Measurements from ENCODE around the gene LMX1B. TPM values are rescaled to one million over a fixed set of nuclear protein-coding genes. Genes with fewer than 3 reads are reported as not detected.

The LMX1B gene
- total RNA-seq, 2 donors from 2014 or later = 0.74 to 1.3 TPM

- Histone ChIP-seq H3K36me3 (no peaks in the 10 kb centered on the region), H3K9me3 (no peaks in the 10 kb centered on the region), H3K27me3 (peaks cover 14 to 52% of the 10 kb centered on the region in 2 donors), H3K4me3 (peak overlapping the region in 1 of 2 donors; percentile 37), H3K4me1 (peaks cover 0 to 35% of the 10 kb centered on the region in 2 donors), H3K27ac (no peak overlapping the region)
- DNase-seq (ENCODE audit: low spot score) = no peak
- TF ChIP-seq, protein P1, sequence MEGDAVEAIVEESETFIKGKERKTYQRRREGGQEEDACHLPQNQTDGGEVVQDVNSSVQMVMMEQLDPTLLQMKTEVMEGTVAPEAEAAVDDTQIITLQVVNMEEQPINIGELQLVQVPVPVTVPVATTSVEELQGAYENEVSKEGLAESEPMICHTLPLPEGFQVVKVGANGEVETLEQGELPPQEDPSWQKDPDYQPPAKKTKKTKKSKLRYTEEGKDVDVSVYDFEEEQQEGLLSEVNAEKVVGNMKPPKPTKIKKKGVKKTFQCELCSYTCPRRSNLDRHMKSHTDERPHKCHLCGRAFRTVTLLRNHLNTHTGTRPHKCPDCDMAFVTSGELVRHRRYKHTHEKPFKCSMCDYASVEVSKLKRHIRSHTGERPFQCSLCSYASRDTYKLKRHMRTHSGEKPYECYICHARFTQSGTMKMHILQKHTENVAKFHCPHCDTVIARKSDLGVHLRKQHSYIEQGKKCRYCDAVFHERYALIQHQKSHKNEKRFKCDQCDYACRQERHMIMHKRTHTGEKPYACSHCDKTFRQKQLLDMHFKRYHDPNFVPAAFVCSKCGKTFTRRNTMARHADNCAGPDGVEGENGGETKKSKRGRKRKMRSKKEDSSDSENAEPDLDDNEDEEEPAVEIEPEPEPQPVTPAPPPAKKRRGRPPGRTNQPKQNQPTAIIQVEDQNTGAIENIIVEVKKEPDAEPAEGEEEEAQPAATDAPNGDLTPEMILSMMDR (IDR thresholded peaks at IDR 0.05) = no peak
Observed at GRCh38 chr9:126626127-126626925, 12.6 kb downstream of the LMX1B start.

DNA sequence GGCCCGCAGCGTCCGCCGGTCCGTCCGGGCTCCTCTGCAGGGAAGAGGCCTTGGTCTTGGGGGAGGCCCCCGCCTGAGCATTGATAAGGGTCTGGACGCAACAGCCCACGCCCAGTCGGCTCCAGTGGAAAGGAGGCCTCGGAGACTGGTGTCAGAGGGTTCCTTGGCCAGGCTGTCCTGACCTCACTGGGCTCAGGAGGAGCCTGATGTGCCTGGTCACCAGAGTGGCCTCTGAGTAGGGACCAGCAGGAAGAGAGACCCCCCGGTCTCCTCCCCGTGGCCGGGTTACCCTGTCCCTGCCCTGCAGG, 13.2 kb downstream of the LMX1B start:
- H3K9me3 ChIP-seq = no peaks in the 10 kb centered on the region
- TF ChIP-seq, protein P1 (IDR thresholded peaks at IDR 0.05) = no peak
- H3K4me3 ChIP-seq = no peak overlapping the region
- DNase-seq (ENCODE audit: low spot score) = no peak
- H3K27me3 ChIP-seq = peaks cover 14 to 50% of the 10 kb centered on the region in 2 donors
- H3K36me3 ChIP-seq = no peaks in the 10 kb centered on the region
- no peak overlapping the region for H3K27ac ChIP-seq
- H3K4me1 ChIP-seq = peaks cover 0 to 35% of the 10 kb centered on the region in 2 donors

GRCh38 chr9:126628146-126628545, 14.4 kb downstream of the LMX1B start:
- TF ChIP-seq, protein P1 (IDR thresholded peaks at IDR 0.05) = no peak

GRCh38 chr9:126628969-126629674, 15.4 kb downstream of the LMX1B start:
- H3K9me3 ChIP-seq = no peaks in the 10 kb centered on the region
- H3K27ac ChIP-seq = no peak overlapping the region
- H3K4me3 ChIP-seq = no peak overlapping the region
- DNase-seq (ENCODE audit: low spot score) = no peak
- TF ChIP-seq, protein P1 (IDR thresholded peaks at IDR 0.05) = no peak
- H3K27me3 ChIP-seq = peaks cover 11 to 30% of the 10 kb centered on the region in 2 donors
- H3K4me1 ChIP-seq = peaks cover 0 to 28% of the 10 kb centered on the region in 2 donors
- H3K36me3 ChIP-seq = no peaks in the 10 kb centered on the region

More at GRCh38 chr9:126628146-126628545, 14.4 kb downstream of the LMX1B start:
- peaks cover 0 to 35% of the 10 kb centered on the region in 2 donors for H3K4me1 ChIP-seq
- H3K27ac ChIP-seq = no peak overlapping the region
- H3K27me3 ChIP-seq = peaks cover 14 to 40% of the 10 kb centered on the region in 2 donors
- no peaks in the 10 kb centered on the region for H3K9me3 ChIP-seq
- no peak for DNase-seq (ENCODE audit: low spot score)
- no peak overlapping the region for H3K4me3 ChIP-seq
- no peaks in the 10 kb centered on the region for H3K36me3 ChIP-seq

- Histone ChIP-seq H3K36me3 (no peaks in the 10 kb centered on the region), H3K4me1 (peaks cover 0 to 13% of the 10 kb centered on the region in 2 donors), H3K27ac (no peak overlapping the region), H3K27me3 (peaks cover 6 to 18% of the 10 kb centered on the region in 2 donors), H3K4me3 (no peak overlapping the region), H3K9me3 (no peaks in the 10 kb centered on the region)
- DNase-seq (ENCODE audit: low spot score) = no peak
- TF ChIP-seq, protein P1 (IDR thresholded peaks at IDR 0.05) = no peak
Observed at GRCh38 chr9:126630458-126631237, 16.9 kb downstream of the LMX1B start.

All from right atrium auricular region (tissue), 2 donors.